BJ (cell line): ENCODE measurements around the gene BAIAP2. TPM values are rescaled to one million over a fixed set of nuclear protein-coding genes. Genes with fewer than 3 reads are reported as not detected.

ENCODE experiments used
- CTCF ChIA-PET: fragments of 350-600 bp; formaldehyde crosslinking; extraction: SDS; loops from one replicate; lab custom pipeline; 2021; ENCODE audit warnings: antibody characterized with exemption, inconsistent platforms; lab: Yijun Ruan, JAX
- POLR2A ChIA-PET: fragments of 300-600 bp; sonication (Branson Sonifier 250); formaldehyde crosslinking; extraction: SDS; loops from one replicate; lab custom pipeline; 2021; ENCODE audit warnings: antibody characterized with exemption; lab: Charles Lee
- DNase-seq: peaks from one replicate; pipeline ENCODE4 v3.0.0-alpha.2; 2011; ENCODE audit warnings: low read depth
- H3K27me3 ChIP-seq: 2 replicates; pipeline ENCODE4 v1.6.0; 2011; ENCODE audit warnings: low read length; ENCODE audit not compliant: control insufficient read depth, insufficient read depth
- H3K36me3 ChIP-seq: 2 replicates; pipeline ENCODE4 v1.5.1; 2011; ENCODE audit warnings: low read length; ENCODE audit not compliant: control insufficient read depth, insufficient read depth
- H3K4me3 ChIP-seq: 2 replicates; pipeline ENCODE4 v1.5.1; 2011; ENCODE audit warnings: low read depth, mild to moderate bottlenecking, control low read depth, low read length
- polyA plus RNA-seq: library from polyadenylated mRNA; depleted of rRNA; stranded (reverse); fragments of >200 nt; gene quantifications from 2 replicates; pipeline ENCODE4 v1.2.3, GENCODE V29; 2011
- TF ChIP-seq, protein P1 (sequence below): IDR thresholded peaks from 2 replicates; pipeline ENCODE4 v1.5.1; 2011; ENCODE audit warnings: low read depth, mild to moderate bottlenecking, control low read depth, inconsistent platforms, low read length, moderate library complexity; ENCODE audit not compliant: insufficient read depth

The BAIAP2 gene
- polyA plus RNA-seq, 1 experiment = 12.1 TPM

GRCh38 chr17:81126281-81127132 lies 91.6 kb downstream of the BAIAP2 start:
- ChIA-PET POLR2A (no interaction called here), CTCF (no interaction called here)
- TF ChIP-seq, protein P1, sequence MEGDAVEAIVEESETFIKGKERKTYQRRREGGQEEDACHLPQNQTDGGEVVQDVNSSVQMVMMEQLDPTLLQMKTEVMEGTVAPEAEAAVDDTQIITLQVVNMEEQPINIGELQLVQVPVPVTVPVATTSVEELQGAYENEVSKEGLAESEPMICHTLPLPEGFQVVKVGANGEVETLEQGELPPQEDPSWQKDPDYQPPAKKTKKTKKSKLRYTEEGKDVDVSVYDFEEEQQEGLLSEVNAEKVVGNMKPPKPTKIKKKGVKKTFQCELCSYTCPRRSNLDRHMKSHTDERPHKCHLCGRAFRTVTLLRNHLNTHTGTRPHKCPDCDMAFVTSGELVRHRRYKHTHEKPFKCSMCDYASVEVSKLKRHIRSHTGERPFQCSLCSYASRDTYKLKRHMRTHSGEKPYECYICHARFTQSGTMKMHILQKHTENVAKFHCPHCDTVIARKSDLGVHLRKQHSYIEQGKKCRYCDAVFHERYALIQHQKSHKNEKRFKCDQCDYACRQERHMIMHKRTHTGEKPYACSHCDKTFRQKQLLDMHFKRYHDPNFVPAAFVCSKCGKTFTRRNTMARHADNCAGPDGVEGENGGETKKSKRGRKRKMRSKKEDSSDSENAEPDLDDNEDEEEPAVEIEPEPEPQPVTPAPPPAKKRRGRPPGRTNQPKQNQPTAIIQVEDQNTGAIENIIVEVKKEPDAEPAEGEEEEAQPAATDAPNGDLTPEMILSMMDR = no peak
- Histone ChIP-seq H3K27me3 (peaks cover under 1% of the 10 kb centered on the region; the same call in 1 of the 2 replicates), H3K36me3 (no peaks in the 10 kb centered on the region), H3K4me3 (no peak overlapping the region)
- DNase-seq = no peak

DNA sequence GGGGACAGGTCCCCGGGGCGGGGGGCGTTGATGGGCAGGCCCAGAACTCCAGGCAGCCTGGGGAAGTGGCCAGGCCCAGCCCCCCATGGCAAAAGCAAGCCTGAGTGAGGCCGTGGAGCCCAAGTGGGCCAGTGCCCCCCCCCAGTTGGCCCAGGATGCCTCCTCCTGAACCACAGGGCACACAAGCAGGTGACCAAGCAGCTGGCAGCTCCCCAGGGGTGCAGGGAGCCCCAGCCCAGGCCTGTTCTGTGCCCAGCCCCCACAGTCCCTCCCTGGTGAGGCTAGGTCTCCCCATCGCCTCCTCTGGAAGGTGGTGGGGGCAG lies 92.1 kb downstream of the BAIAP2 start:
- H3K4me3 ChIP-seq = no peak overlapping the region
- TF ChIP-seq, protein P1 = no peak
- no peak for DNase-seq
- CTCF ChIA-PET = no interaction called here
- no peaks in the 10 kb centered on the region; the same call in 1 of the 2 replicates for H3K27me3 ChIP-seq
- POLR2A ChIA-PET = no interaction called here
- H3K36me3 ChIP-seq = no peaks in the 10 kb centered on the region

GRCh38 chr17:81127526-81128177 lies 92.7 kb downstream of the BAIAP2 start:
- TF ChIP-seq, protein P1 = no peak
- no peaks in the 10 kb centered on the region for H3K27me3 ChIP-seq
- no peaks in the 10 kb centered on the region for H3K36me3 ChIP-seq
- ChIA-PET CTCF (interaction anchor here (0.5 kb wide), 1 partner anchor 73 kb away, joined by 4 read pairs; no protein-coding TSS in a partner anchor), POLR2A (no interaction called here)
- no peak overlapping the region for H3K4me3 ChIP-seq
- no peak for DNase-seq

DNA sequence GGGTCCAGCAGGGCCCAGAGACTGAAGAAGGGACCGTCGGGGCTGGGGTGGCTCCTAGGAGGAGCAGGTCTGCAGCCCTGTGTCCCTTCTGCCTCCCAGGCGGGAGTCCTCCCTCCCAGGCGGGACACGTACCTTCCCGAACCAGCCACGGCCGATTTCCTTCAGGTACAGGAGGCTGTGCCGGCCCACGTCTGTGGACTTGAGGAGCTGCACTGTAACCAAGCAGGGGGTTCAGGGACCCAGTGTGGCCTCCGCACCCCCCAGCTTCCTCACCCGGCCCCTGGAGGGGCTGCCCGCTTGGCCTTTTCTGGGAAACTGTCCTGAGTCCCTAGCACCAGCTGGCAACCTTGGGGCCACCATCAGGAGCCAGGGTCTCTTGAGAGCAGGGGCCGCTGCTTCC lies 93.4 kb downstream of the BAIAP2 start:
- DNase-seq = no peak
- Histone ChIP-seq H3K36me3 (no peaks in the 10 kb centered on the region), H3K4me3 (no peak overlapping the region), H3K27me3 (no peaks in the 10 kb centered on the region)
- TF ChIP-seq, protein P1 = no peak
- POLR2A ChIA-PET = no interaction called here
- CTCF ChIA-PET = interaction anchor here (0.5 kb wide), 1 partner anchor 73 kb away, joined by 4 read pairs; no protein-coding TSS in a partner anchor

- TF ChIP-seq, protein P1 = no peak
- CTCF ChIA-PET = no interaction called here
- Histone ChIP-seq H3K4me3 (no peak overlapping the region), H3K36me3 (no peaks in the 10 kb centered on the region), H3K27me3 (no peaks in the 10 kb centered on the region)
- DNase-seq = no peak
- POLR2A ChIA-PET = no interaction called here
Measured at GRCh38 chr17:81128774-81129173, 93.8 kb downstream of the BAIAP2 start.
